ENCODE data around the gene CD80. TPM values are rescaled to one million over a fixed set of nuclear protein-coding genes. Genes with fewer than 3 reads are reported as not detected.

CD80 gene
- total and polyA plus RNA-seq, 2 donors: 0.08 to 0.26 TPM

DNA sequence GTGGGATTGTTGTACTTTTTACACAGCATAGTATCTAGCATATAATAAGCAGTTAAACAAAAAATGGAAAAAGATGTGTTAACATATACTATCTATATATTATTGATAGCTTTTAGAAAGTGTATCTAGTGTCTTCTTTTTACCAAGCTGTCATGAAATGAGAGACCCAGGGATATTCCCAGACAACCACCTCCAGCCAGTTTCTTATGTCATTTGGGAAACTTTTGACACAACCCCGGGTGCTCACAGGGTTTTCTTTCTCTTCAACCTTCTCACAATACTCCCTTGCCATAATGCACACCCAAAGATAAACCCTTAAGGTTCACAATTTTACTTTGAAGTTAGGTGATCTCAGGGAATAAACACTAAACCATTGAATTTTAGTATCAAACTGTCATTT, 33.4 kb upstream of the CD80 start:
- 71% methylated on average over 1 of the region's 1 CpG for WGBS
- Histone ChIP-seq H3K4me3 (ENCODE audit: low read depth, low read length) (no peak overlapping the region), H3K27ac (ENCODE audit: low read depth) (no peak overlapping the region), H3K36me3 (ENCODE audit: insufficient read depth) (no peaks in the 10 kb centered on the region), H3K4me1 (ENCODE audit: insufficient read depth) (no peaks in the 10 kb centered on the region)
- no peak for DNase-seq (ENCODE audit: extremely low spot score)

DNA sequence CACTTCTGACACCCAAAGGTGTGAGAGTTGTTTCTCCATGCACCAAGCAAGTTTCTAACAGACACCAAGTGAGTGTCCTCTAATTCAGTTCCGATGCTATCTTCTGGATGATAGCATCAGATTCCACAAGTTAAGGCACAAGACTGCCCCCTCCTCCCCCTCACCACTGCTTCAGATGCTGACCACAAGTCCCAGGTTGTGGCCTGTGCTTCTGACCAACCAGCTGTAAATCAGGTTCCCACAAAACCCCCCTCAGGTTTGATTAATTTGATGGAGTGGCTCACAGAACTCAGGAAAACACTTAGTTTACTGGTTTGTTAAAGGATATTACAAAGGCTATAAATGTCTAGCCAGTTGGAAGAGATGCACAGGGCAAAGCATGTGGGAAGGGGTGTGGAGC, 31.3 kb upstream of the CD80 start:
- Histone ChIP-seq H3K36me3 (ENCODE audit: insufficient read depth) (no peaks in the 10 kb centered on the region), H3K4me1 (ENCODE audit: insufficient read depth) (no peaks in the 10 kb centered on the region), H3K4me3 (ENCODE audit: low read depth, low read length) (no peak overlapping the region), H3K27ac (ENCODE audit: low read depth) (no peak overlapping the region)
- no peak for DNase-seq (ENCODE audit: extremely low spot score)
- WGBS: 94% methylated on average over 1 of the region's 1 CpG

DNA sequence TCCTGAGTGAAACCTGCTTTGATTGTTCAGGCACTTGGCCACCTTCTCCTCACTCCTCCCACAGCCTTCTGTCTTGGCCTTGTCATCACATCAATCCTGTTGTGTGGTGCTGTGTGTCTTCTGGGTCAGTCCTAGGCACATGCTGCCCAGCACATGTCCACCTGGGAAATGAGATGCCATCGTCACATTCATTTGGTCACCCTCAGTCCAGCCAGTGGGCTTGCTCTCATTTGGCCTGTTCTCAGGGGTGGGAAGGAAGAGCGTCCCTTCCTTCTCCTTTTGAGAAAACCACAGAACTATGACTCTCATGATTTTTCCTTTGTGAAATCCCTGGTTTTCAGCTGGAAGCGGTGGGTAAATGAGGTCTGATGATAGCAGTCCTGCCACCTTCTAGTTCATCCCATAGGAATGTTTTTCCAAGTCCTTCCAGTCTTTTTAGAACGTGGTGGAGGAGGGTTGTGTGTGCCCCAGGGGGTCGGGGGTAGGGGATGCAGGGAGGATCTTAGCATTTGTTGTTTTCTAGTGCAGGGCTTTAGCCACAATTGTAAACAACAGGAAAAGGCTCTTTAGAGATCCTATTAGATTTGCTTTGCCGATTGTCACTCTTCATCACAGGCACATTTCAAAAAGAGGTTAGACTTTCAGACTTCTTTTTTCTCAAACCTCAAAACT, 29.8 kb upstream of the CD80 start:
- WGBS: 63% methylated on average over 6 of the region's 6 CpGs
- Histone ChIP-seq H3K27ac (ENCODE audit: low read depth) (no peak overlapping the region), H3K36me3 (ENCODE audit: insufficient read depth) (no peaks in the 10 kb centered on the region), H3K4me1 (ENCODE audit: insufficient read depth) (no peaks in the 10 kb centered on the region), H3K4me3 (ENCODE audit: low read depth, low read length) (no peak overlapping the region)
- no peak for DNase-seq (ENCODE audit: extremely low spot score)

DNA sequence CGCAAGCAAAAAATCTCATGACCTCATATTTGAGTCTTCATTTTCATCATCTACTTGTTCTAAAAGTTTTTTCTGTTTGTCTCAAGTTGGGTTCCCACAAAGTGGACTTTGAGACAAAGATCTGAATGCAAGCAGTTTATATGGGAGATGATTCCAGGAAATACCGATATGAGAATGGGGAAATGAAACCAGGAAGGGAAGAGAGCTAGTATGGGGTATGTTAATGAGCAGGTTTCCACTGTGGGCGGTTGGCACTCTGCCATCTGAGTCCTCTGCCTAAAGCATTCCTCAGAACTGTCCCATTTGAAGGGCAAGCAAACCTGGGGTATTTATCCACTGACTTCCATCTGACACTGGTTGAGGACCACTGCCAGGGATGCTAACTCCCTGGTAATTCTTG, 28.7 kb upstream of the CD80 start:
- H3K4me1 ChIP-seq (ENCODE audit: insufficient read depth): no peaks in the 10 kb centered on the region
- DNase-seq (ENCODE audit: extremely low spot score): no peak
- no peak overlapping the region for H3K27ac ChIP-seq (ENCODE audit: low read depth)
- no peak overlapping the region for H3K4me3 ChIP-seq (ENCODE audit: low read depth, low read length)
- H3K36me3 ChIP-seq (ENCODE audit: insufficient read depth): no peaks in the 10 kb centered on the region
- WGBS: 77% methylated on average over 3 of the region's 3 CpGs

DNA sequence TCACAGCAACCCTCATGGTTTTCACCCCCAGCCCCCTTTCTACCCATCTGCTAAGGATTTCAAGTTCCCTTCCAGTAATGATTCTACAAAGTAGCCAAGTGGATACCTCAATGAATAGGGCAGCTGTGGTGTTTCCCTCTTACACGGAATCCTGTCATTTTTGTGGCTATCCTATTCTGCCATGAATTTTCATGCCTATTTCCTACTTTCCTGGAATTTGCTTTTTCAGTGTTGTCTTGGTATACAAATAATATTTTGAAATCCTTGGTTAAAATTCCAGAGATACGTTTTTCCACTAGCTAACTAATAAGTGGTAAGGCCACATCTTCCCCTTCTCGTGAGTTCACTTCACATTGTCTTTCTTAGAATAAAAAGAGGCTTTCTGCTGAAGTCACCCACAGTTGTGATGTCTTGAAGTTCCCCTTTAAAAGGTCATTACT, 27.3 kb upstream of the CD80 start:
- no peak overlapping the region for H3K27ac ChIP-seq (ENCODE audit: low read depth)
- DNase-seq (ENCODE audit: extremely low spot score): no peak
- no peaks in the 10 kb centered on the region for H3K4me1 ChIP-seq (ENCODE audit: insufficient read depth)
- WGBS: 84% methylated on average over 3 of the region's 3 CpGs
- H3K4me3 ChIP-seq (ENCODE audit: low read depth, low read length): no peak overlapping the region
- no peaks in the 10 kb centered on the region for H3K36me3 ChIP-seq (ENCODE audit: insufficient read depth)

DNA sequence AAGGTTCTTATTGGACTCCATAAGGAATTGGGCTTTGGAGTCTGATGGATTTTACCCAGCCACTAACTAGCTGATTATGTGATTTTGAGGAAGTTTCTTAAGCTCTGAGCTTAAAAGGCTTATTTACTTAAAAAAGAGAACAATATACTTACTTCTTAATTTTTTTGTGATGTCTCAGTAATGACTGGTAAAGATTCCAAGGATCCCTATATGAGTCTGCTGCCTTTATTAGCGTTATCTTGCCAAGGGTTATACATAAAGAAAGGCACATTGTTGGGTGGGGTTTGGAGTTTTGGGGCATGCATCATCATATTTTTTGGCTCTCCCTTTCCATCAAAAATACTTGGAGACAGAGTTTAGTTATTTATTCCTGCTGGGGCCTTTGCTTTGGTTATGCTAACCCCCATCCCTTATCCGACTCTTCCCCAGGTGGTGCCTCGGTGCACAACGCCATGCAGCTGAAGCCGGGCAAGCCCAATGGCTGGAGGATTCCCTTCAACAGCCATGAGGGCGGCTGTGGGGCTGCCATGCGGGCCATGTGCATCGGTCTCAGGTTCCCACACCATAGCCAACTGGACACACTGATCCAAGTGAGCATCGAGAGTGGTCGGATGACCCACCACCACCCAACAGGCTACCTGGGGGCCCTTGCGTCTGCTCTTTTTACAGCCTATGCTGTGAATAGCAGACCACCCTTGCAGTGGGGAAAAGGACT, 26.6 kb upstream of the CD80 start:
- 95% methylated on average over 11 of the region's 11 CpGs for WGBS
- H3K27ac ChIP-seq (ENCODE audit: low read depth): no peak overlapping the region
- no peak overlapping the region for H3K4me3 ChIP-seq (ENCODE audit: low read depth, low read length)
- H3K36me3 ChIP-seq (ENCODE audit: insufficient read depth): no peaks in the 10 kb centered on the region
- no peaks in the 10 kb centered on the region for H3K4me1 ChIP-seq (ENCODE audit: insufficient read depth)
- no peak for DNase-seq (ENCODE audit: extremely low spot score)

DNA sequence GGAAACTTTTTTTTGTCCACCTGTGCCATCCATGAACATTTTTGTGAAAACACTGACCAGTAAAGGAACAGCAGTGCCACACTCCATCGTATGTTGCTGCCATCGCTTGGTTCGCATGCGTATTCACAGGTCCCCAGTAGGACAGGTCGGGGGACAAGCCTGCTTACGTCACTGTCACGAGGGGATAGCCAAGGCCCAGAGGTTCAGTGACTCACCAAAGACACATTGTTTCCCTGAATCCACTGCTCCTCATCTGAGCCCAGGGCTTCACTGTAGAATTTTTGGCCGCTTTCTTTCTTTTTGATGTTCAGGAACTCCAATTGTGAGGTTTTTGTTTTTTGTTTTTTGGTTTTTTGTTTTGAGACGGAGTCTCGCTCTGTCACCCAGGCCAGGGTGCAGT, 25.8 kb upstream of the CD80 start:
- H3K27ac ChIP-seq (ENCODE audit: low read depth): no peak overlapping the region
- no peak for DNase-seq (ENCODE audit: extremely low spot score)
- H3K4me1 ChIP-seq (ENCODE audit: insufficient read depth): no peaks in the 10 kb centered on the region
- no peak overlapping the region for H3K4me3 ChIP-seq (ENCODE audit: low read depth, low read length)
- H3K36me3 ChIP-seq (ENCODE audit: insufficient read depth): no peaks in the 10 kb centered on the region
- 95% methylated on average over 10 of the region's 10 CpGs for WGBS

DNA sequence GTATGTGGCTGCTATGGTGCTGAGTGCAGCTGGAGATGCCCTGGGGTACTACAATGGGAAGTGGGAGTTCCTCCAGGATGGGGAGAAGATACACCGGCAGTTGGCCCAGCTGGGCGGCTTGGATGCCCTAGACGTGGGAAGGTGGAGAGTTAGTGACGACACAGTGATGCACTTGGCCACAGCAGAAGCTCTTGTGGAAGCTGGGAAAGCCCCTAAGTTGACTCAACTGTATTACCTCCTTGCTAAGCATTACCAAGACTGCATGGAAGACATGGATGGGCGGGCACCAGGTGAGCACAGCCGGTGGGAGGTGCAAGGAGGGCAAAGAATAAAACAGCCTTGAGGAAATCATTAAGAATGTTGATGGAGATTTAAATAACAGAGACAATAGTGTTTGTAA, 22.8 kb upstream of the CD80 start:
- Histone ChIP-seq H3K36me3 (ENCODE audit: insufficient read depth) (no peaks in the 10 kb centered on the region), H3K4me1 (ENCODE audit: insufficient read depth) (no peaks in the 10 kb centered on the region), H3K4me3 (ENCODE audit: low read depth, low read length) (no peak overlapping the region), H3K27ac (ENCODE audit: low read depth) (no peak overlapping the region)
- DNase-seq (ENCODE audit: extremely low spot score): no peak
- WGBS: 96% methylated on average over 6 of the region's 6 CpGs

DNA sequence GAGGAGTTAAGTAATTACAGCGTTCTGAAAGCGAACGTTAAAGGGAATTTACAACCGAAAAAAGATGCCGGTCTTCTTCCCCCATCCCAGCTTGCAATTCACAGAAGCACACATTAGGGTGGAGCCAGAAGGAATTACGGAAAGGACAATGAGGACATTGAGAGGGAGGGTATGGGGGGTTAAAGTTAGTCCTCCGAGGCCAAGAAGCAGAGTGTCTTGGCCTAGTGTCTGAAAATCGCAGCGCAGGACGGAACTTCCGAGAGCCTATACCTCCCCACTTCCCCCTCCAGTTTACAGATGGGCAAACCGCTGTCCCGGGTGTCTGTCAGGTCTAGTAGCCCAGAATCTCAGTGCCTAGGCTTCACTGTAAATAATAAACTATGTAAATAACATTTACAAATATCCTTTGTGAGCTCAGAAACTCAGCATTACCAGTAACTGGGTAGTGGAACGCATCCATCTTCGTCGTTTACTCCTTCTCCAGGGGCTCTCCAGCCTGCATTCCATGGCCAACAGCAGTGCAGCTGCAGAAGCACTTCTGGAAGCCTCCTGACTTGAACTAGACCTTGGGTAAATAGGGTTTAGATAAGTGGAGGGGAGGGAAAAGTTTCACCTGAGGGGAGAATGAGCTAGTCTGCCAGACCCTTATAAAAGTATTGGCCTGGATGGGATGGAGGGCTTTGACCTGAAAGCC, 20.8 kb upstream of the CD80 start:
- WGBS: 13% methylated on average over 16 of the region's 16 CpGs
- peak; percentile 21 for DNase-seq (ENCODE audit: extremely low spot score)
- H3K4me3 ChIP-seq (ENCODE audit: low read depth, low read length): peak overlapping the region; percentile 60
- H3K4me1 ChIP-seq (ENCODE audit: insufficient read depth): no peaks in the 10 kb centered on the region
- no peaks in the 10 kb centered on the region for H3K36me3 ChIP-seq (ENCODE audit: insufficient read depth)
- peak overlapping the region; percentile 38 for H3K27ac ChIP-seq (ENCODE audit: low read depth)

DNA sequence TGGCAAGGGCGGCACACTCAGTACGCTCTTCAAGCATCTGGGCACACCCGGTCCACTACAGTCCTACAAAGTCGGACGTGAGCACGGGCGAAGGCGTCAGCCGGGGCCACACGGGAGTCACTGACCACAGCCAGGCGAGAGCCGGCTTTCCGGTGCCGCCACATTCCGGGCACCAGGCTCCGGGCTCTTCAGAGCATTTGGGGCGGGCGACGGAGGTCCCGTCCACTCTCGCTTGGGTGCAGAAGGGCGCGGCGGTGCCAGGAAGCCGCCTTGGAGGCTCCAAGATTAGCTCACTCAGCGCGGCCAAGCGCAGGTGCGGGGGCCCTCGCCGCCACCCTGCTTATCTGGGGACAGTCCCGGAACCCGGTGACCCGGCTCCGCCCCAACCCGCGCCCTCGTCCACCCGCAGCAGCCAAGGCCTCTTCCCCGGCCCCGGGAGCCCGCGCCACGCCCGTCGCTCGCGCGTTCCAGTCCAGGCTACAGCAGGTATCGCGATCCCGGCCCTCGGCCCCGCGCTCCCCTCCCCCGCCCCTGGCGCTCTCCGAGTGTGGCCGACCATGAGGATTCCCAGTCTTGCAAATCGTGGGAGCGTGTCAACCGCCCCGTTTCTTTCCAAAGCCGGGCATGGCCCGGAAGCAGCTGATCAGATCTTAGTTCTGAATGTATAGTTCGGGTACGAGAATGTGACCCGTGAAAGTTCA, 20.1 kb upstream of the CD80 start, which contains the start of gene ADPRH:
Gene ADPRH (plus strand): TSS at position 127 of the 701 bp plus-strand sequence. CDS start 2,678 bp downstream, outside the sequence.
- no peaks in the 10 kb centered on the region for H3K36me3 ChIP-seq (ENCODE audit: insufficient read depth)
- H3K4me1 ChIP-seq (ENCODE audit: insufficient read depth): no peaks in the 10 kb centered on the region
- peak; percentile 31 for DNase-seq (ENCODE audit: extremely low spot score)
- peak within 1 kb of the TSS; percentile 60 for H3K4me3 ChIP-seq (ENCODE audit: low read depth, low read length)
- under 1% methylated on average over 68 of the region's 68 CpGs for WGBS
- H3K27ac ChIP-seq (ENCODE audit: low read depth): peak within 1 kb of the TSS; percentile 38

DNA sequence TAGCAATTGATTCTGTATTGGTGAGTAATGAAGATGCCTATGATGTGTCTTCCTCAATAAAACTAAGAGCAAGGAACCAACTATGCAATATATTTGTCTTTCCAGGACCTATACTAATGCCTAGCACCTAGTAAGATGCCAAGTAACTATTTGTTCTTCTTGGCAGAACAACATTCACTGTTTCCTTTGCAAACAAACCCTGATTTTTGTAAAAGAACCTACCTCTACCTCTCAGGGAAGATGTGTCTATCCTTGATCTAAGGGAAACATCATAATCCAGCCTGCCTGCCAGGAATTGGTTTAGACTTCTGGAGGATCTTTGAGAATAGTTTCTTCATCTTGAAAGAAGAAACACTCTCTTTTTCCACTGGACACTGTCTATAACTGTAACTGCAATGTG, 16.1 kb upstream of the CD80 start:
- H3K4me1 ChIP-seq (ENCODE audit: insufficient read depth): no peaks in the 10 kb centered on the region
- DNase-seq (ENCODE audit: extremely low spot score): no peak
- no peak overlapping the region for H3K27ac ChIP-seq (ENCODE audit: low read depth)
- H3K36me3 ChIP-seq (ENCODE audit: insufficient read depth): no peaks in the 10 kb centered on the region
- no peak overlapping the region for H3K4me3 ChIP-seq (ENCODE audit: low read depth, low read length)

DNA sequence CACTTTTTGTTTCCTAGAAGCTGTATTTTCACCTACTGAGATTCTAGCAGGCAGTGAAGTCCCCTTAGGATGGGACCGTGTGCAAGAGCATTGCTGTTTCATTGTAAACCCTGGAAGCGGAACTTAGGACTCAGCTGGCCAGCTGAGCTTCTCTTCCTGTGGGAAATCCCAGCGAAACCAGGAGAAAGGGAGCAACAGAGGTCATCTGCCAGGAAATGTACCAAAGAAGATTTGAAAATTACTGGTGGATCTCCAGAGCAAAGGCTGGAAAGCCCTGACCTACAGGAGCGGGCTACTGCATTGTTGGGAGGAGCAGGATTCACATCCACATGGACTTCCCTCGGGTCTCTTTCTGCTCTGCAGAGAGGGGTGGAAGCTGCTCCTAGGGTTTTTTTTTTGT, 12.3 kb upstream of the CD80 start:
- Histone ChIP-seq H3K4me1 (ENCODE audit: insufficient read depth) (no peaks in the 10 kb centered on the region), H3K4me3 (ENCODE audit: low read depth, low read length) (no peak overlapping the region), H3K36me3 (ENCODE audit: insufficient read depth) (no peaks in the 10 kb centered on the region), H3K27ac (ENCODE audit: low read depth) (no peak overlapping the region)
- no peak for DNase-seq (ENCODE audit: extremely low spot score)
- WGBS: 74% methylated on average over 5 of the region's 5 CpGs

DNA sequence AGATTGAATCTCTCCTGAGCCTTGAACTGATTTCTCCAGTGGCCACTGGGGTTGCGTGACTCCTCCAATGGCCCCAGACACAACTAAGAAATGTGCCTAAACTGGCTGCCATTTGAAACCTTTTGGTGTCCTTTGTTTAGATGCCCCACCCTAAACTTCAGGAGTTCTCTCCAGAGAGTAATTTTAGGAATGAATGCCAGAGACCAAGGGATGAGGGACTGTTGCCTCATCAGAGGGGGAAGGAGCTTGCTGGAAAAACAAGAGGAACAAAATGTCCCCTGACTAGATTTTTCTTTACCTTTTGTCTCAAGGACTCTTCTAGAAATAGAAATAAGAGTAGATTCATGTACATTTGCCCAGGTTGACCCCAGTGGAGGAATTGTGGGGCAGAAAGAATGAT, 11.8 kb upstream of the CD80 start:
- no peak for DNase-seq (ENCODE audit: extremely low spot score)
- Histone ChIP-seq H3K4me3 (ENCODE audit: low read depth, low read length) (no peak overlapping the region), H3K27ac (ENCODE audit: low read depth) (no peak overlapping the region), H3K4me1 (ENCODE audit: insufficient read depth) (no peaks in the 10 kb centered on the region), H3K36me3 (ENCODE audit: insufficient read depth) (no peaks in the 10 kb centered on the region)
- 91% methylated on average over 1 of the region's 1 CpG for WGBS
